HG03066 (cell line): ENCODE measurements around the gene CXCL14.
"Not testable (repeated sequence)": the region's sequence is repeated elsewhere in the genome, so short reads cannot be mapped to it uniquely, and the experiment has no call there.

Experiments
- ATAC-seq: cut with Tn5 transposase; IDR thresholded peaks from one replicate; pipeline ENCODE4 v1.9.1; 2021; ENCODE audit warnings: low read depth; ENCODE audit not compliant: unreplicated experiment

CXCL14 gene

GRCh38 chr5:135546912-135547311 lies 31.9 kb downstream of the CXCL14 start:
- ATAC-seq: no peak

GRCh38 chr5:135546101-135546500 lies 32.7 kb downstream of the CXCL14 start:
- ATAC-seq: no peak

- ATAC-seq: no peak
Measured at GRCh38 chr5:135545099-135545498, 33.7 kb downstream of the CXCL14 start.

- no peak for ATAC-seq
Measured at GRCh38 chr5:135543485-135544304, 35.1 kb downstream of the CXCL14 start.

GRCh38 chr5:135543001-135543484 lies 35.7 kb downstream of the CXCL14 start:
- ATAC-seq: no peak

GRCh38 chr5:135541807-135542502 lies 36.8 kb downstream of the CXCL14 start:
- ATAC-seq: no peak

- ATAC-seq: no peak
Measured at GRCh38 chr5:135539430-135540005, 39.3 kb downstream of the CXCL14 start.

GRCh38 chr5:135538261-135538660 lies 40.5 kb downstream of the CXCL14 start:
- no peak for ATAC-seq

GRCh38 chr5:135537745-135538144 lies 41.0 kb downstream of the CXCL14 start:
- no peak for ATAC-seq

GRCh38 chr5:135537271-135537670 lies 41.5 kb downstream of the CXCL14 start:
- ATAC-seq: no peak

GRCh38 chr5:135535820-135536801 lies 42.7 kb downstream of the CXCL14 start, which contains the start of gene NEUROG1:
Gene NEUROG1 (minus strand): TSS chr5:135535964. CDS start chr5:135535690, 274 bp downstream.
- no peak for ATAC-seq

GRCh38 chr5:135535420-135535819 lies 43.4 kb downstream of the CXCL14 start:
- ATAC-seq: no peak

- ATAC-seq: no peak
Measured at GRCh38 chr5:135534609-135535419, 44.0 kb downstream of the CXCL14 start.

GRCh38 chr5:135533794-135534193 lies 45.0 kb downstream of the CXCL14 start:
- no peak for ATAC-seq

- no peak for ATAC-seq
Measured at GRCh38 chr5:135533334-135533733, 45.5 kb downstream of the CXCL14 start.

GRCh38 chr5:135529576-135529975 lies 49.2 kb downstream of the CXCL14 start:
- ATAC-seq: not testable (repeated sequence)

GRCh38 chr5:135526924-135527323 lies 51.9 kb downstream of the CXCL14 start:
- no peak for ATAC-seq

- no peak for ATAC-seq
Measured at GRCh38 chr5:135521964-135522363, 56.8 kb downstream of the CXCL14 start.
